GM18505 (cell line): Measurements from ENCODE around the gene MSI2.

Experiments used
- ATAC-seq: cut with Tn5 transposase; IDR thresholded peaks from one replicate; pipeline ENCODE4 v1.9.1; 2021; ENCODE audit not compliant: unreplicated experiment
- POLR2A ChIP-seq: IDR thresholded peaks from 4 replicates; pipeline ENCODE4 v1.6.1; 2011; ENCODE audit warnings: borderline replicate concordance; ENCODE audit not compliant: insufficient read depth, insufficient read length; ENCODE audit errors: extremely low read depth

The MSI2 gene

DNA sequence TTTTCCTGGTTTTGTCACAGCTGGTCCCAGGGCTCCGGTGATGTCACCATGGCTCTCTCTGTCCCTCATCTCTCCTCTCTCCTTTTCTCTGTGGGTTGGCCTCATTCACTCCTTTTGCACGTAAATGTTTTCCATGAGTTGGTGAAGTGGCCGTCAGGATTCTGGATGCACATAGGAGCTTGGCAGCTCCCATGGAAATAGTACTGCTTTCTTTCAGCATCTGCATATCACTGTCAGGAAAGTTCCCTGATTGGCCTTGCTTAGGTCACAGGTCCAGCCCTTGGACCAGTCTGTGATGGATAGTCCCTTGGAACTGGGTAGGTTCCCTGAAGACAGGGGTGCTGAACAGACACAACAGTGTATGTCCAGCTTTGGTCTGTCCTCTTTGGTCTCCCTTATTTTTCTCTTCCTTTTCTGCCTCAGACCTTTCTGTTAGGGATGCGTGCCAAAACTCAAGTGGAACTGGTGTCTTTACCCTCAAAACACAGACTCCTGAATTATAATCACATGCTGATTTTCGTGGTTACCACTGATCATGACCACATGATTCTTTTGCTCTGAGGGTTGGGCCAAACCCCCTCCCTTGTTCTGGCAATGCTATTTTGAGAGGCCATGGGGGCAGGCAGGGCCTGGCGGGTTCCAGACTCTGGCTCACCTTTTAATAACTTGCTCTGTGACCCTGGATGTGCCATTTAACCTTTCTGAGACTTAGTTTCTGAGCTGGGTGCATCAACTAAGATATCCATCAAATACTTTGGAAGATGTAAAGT is 99.0 kb downstream of the MSI2 start:
- TF ChIP-seq POLR2A: no peak
- ATAC-seq: no peak

DNA sequence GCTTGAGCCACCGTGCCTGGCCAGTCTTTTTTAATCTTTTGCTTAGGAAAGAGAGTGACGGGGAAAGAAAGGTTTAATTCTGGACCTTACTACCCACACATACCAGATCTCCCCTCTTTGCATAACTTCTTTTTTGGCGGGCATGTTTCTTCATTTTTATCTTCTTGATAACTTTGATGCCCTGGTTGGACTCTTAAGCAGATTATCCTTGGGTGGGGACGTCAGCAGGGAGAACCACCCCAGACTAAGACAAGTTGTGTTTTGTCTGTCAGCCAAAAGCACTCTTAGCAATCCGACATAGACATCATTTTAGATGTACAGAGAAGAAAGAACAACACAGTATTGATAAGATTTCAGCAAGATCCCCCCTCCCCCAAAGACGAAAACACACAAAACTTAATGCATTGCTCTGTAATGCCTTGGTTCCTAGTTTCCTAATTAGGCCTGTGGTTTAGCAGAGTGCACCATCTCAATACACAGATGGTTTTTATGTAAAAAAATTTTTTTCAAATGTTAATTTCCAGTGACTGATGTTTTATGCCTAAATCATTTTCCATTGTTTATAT is 99.9 kb downstream of the MSI2 start:
- ATAC-seq: no peak

DNA sequence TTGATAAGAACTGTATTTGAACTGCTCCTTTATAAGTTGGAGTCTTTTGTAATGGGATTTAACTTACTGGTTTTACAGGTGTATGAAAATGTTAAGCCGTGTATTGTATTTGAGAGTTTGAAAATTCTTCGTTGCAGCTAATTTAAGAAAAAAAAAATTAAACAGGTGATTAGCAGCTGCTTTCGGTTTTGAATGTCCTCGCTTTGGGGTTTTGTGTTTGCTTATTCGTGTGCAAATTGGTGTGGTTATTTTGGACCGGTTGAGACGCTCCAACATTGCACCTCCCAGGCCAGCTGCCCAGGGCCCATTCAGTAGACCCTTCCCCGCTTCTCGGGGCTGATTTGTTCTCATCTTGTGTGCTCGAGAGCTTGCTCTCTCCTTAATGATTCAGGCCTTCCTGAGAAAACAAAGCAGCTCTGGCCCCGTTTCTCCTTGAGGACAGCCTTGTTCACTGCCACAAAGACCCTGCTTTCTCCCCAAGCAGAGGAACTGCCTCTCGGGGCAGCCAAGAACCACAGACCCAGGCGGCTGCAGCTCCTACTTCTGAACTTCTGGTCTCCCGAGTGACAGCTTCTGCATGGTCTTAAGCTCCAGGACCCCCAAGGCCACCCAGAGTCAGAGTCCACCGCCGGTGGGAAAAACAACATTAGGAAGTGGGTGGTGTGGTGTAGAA is 100.5 kb downstream of the MSI2 start:
- ATAC-seq: peak; percentile 40
- TF ChIP-seq POLR2A: no peak

More for the DNA sequence above, 99.9 kb downstream of the MSI2 start:
- TF ChIP-seq POLR2A: no peak

DNA sequence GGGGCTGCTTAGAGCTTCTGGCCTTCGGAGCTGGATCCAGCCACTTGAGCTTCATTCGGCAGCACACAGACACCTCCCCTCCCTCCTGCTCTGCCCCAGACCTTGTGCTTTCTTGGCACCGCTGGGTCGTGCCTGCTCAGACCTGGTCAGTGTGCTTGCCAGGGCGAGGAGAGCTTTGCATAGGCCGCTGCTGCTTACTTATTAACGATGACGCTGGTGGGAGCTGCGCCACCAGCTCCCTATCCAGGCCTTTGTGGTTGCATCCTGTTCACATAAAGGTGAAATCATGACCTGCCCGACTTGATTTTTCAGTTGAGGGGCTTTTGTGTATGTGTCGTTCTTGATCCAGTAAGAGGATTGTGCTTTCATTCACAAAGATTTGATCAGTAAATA is 101.1 kb downstream of the MSI2 start:
- peak; percentile 46 for ATAC-seq
- peak; percentile 35 for TF ChIP-seq POLR2A

DNA sequence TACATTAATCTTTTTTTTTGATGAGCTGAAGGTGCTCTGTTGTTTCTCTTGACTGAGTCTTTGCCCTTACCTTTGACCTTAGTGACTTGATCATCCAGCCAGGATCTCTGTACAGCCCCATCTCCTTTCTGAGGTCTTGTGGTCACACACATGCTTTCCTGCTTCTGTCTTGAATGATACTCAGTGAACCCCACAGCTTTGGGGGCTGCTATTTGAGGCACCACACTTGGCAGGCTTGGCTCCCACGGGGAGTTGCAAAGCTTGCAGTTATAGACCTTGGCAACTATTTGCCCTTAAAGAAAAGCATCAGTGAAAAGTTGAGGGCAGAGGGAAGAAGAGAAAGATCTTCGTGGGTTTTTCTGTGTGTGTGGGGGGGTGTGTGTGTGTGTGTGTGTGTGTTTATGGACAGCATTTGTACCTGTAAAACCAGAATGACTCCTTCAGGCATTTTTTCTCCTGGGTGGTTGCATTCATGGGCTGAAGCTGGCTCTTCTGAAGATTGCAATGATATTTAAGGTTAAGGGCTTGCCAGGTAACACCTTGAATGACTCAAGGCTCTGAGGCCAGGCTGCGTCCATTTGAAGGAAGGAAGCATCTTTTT is 101.6 kb downstream of the MSI2 start:
- TF ChIP-seq POLR2A: no peak
- peak; percentile 31 for ATAC-seq

DNA sequence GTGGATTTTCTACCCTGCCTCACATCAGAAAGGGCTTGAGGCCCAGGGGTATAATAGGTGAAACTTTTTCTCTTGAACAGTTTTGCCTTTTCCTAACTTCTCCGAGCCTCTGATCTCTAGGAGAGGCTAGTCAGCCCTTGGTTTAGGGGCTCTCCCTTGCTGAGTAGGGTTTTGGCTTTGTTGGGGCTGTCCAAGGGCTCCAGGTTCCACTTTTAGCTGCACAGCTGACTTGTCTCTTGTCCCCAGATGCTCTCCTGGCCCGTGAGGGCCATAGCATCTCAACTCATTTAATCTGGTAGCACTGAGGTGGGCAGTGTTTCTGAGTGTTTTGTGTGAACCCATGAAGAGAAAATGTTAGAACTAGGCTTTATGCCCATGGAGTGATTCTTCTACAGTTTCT is 103.9 kb downstream of the MSI2 start:
- ATAC-seq: no peak
- TF ChIP-seq POLR2A: no peak

DNA sequence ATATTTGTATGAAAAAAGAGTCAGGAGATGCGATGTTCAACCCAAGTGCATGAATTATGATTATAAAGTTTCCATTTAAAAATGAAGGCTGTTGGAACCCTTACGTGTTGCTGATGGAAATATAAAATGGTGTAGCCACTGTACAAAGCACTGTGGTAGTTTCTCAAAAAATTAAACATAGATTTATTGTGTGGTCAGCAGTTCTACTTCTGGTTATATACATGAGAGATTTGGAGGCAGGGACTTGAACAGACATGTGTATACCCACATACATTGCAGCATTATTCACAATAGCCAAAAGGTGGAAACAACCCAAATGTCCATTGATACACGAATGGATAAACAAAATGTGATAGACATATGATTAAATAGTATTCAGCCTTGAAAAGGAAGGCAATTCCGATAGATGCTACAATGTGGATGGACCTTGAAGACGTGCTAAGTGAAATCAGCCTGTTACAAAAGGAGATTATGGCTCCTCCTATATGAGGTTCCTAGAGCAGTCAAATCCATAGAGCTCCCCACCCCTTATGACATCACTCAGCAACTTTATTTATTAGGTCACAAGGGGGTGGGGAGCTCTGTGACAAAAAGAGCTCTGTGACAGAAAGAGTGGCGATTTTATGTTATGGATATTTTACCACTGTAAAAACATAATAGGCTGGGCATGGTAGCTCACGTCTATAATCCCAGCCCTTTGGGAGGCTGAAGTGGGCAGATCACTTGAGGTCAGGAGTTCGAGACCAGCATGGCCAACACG is 106.7 kb downstream of the MSI2 start:
- no peak for ATAC-seq
- TF ChIP-seq POLR2A: no peak

DNA sequence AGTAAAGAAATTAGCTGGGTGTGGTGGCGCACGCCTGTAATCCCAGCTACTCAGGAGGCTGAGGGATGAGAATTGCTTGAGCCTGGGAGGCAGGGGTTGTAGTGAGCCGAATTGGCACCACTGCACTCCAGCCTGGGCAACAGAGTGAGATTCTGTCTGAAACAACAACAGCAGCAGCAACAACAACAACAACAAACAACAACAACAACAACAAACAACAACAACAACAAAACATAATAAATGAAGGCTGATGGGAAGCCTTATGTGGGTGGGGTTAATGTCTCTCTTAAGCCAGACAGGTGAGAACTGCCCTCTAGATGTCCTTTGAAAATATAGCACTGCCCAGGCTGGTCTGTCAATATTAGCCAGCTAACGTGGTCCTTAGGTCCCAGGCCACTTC is 107.3 kb downstream of the MSI2 start:
- ATAC-seq: no peak
- TF ChIP-seq POLR2A: no peak

DNA sequence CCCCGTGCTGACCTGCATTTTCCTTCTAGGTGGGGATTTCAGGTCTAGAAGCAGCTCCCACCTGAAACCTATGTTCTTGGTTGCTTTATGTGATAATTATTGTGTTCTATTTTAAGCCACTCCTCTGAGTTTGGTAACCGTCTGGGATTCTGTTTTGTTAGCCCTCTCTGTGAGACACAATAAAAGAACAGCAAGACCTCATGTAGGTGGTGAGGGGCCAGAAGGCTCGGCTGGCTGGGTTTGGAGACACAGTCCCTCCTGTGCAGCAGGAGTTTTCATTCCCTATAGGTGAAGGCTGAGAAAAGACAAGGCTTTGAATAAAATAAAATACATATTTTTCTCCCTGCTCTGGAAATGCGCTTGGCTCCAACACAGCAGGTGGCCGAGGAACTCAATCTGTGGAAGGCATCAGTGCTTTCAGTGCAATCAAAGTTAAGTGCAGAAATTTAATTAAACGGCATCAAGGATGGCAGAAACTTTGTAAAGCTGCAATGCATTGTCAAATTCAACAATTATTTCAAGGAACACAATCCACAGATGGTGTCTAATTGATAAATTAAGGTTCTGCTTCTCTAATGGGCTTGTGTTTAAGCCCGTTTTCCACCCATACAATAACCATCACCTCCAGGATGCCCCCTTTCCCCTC is 107.8 kb downstream of the MSI2 start:
- ATAC-seq: no peak

DNA sequence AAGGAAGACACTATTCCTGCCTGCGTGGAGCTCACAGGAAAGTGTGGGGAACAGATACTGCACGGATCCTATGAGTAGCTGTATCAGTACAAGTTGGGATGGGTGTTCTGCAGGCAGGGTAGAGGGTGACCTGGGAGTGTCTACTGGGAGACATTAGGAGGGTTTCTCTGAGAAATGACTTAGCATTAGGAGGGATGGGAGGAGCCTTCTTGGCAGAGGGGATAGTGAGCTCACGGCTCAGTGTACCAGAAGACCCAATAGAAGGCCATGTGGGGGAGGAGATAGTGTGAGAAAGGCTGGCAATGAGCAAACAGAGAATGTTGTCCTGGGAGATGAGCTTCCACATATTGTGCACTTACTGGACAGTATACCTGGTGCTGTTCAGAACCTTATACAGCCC is 109.1 kb downstream of the MSI2 start:
- TF ChIP-seq POLR2A: no peak
- no peak for ATAC-seq

More for the DNA sequence above, 107.8 kb downstream of the MSI2 start:
- TF ChIP-seq POLR2A: no peak

DNA sequence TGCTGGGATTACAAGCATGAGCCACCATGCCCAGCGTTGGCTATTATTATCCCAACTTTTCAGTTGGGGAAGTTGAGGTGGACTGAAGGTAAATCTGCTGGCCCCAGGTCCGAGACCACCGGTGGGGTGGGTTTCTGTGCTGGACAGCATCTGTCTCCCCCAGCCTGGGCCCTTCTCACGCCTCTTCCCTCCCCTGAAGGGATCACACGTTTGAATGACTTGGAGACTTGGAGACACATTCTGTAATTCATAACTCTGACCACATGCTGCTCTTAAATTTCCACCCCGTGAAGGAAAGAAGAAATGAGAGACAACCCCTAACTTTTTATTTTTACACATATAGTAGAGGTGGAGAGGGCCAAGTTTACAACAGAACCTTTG is 109.8 kb downstream of the MSI2 start:
- no peak for ATAC-seq
- no peak for TF ChIP-seq POLR2A

DNA sequence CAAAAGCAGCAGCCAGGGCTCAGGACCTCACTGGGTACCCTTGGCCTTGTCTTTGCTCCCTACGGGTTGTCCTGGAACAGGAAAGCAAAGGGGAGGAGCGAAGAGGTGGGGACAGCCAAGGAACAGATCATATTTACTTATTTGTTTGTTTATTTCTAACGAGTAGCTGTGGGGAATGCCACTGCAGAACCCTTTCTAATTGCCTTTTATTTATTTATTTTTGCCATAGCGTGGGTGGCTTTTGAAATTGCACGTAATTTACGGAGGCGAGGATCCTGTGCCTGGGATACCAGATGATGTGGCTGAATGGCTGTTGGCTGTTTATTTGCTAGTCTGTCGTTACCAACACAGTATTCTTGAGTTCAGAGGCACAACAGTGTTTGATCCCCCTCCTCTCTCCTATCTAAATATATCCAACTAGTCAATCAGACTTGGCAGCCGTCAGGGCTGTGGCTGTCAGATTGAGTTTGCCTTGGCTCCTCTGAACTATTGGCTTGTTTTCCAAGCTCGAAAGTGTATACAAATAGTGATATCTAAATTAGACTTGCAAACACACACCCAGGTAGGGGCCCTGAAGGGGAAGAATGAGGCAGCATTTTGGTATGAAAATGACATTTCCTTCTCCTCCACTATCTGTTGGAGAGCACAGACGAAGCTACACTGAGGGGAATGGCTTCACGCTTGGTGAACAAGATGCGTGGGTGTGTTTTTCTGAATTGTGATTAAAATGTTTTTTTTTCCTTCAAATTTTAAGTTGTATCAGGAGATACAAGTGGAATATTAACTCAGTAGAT is 110.4 kb downstream of the MSI2 start:
- ATAC-seq: no peak
- no peak for TF ChIP-seq POLR2A
